ENCODE results near the gene PEF1. TPM values are rescaled to one million over a fixed set of nuclear protein-coding genes. Genes with fewer than 3 reads are reported as not detected.

PEF1 gene
- polyA plus RNA-seq, 3 donors, result 36.6 to 81.7 (median 70.7) TPM

DNA sequence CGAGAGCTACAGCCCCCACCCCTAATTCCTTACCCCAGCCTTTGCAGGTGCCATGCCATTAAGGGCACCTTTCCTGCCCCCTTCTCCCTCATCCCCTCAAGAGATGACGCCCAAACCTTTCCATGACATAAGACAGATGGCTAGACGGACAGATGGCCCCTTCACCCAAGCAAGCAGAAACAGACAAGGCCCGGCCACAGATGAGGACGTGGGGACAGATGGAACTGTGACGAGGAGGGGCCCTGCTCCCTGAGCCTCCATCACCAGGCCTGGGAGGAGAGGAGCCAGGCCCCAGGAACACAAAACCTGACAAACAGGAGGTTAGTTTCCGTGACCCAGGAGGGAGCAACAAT lies 24.7 kb upstream of the PEF1 start:
- Mint-ChIP-seq H3K4me3 (peak overlapping the region; percentile 3 to 79), H3K9me3 (peaks cover 0 to 3% (median 0%) of the 10 kb centered on the region in 7 donors), H3K27ac (peak overlapping the region in 1 of 7 donors; percentile 48), H3K4me1 (peaks cover 13% of the 10 kb centered on the region), H3K36me3 (no peaks in the 10 kb centered on the region), H3K27me3 (ENCODE audit: low read depth in 3 of 3) (peaks cover 18 to 33% (median 21%) of the 10 kb centered on the region in 3 donors)
- Histone ChIP-seq H3K4me2 (replicated peaks; ENCODE audit: extremely low read depth, low read length, poor library complexity, severe bottlenecking) (peak overlapping the region; percentile 48), H3K9me3 (replicated peaks in 1 of 2; ENCODE audit: control insufficient read depth in 1 of 2, insufficient read depth in 1 of 2, low read length in 2 of 2) (no peaks in the 10 kb centered on the region), H3K79me2 (ENCODE audit: insufficient read depth, low read length) (no peaks in the 10 kb centered on the region), H4K20me1 (ENCODE audit: insufficient read depth, low read length) (no peaks in the 10 kb centered on the region), H3K4me1 (ENCODE audit: control insufficient read depth in 1 of 2, insufficient read depth in 2 of 2, low read length in 2 of 2) (peaks cover 9 to 10% of the 10 kb centered on the region in 2 donors), H3K9ac (ENCODE audit: insufficient read depth, low read length, poor library complexity, severe bottlenecking) (no peak overlapping the region), H3K27me3 (ENCODE audit: control insufficient read depth in 2 of 2, insufficient read depth in 2 of 2, low read length in 2 of 2) (peaks cover 0 to 21% of the 10 kb centered on the region in 2 donors), H3K27ac (ENCODE audit: low read depth in 1 of 2, low read length in 2 of 2) (no peak overlapping the region), H3K4me3 (replicated peaks in 1 of 3; ENCODE audit: low read depth in 2 of 3, low read length in 3 of 3) (peak overlapping the region in 1 of 3 experiments; percentile 42), H3K36me3 (replicated peaks in 1 of 2; ENCODE audit: control insufficient read depth in 1 of 2, insufficient read depth in 2 of 2, low read length in 2 of 2) (no peaks in the 10 kb centered on the region), H2AFZ (ENCODE audit: insufficient read depth, low read depth, low read length, poor library complexity, severe bottlenecking) (peak overlapping the region; percentile 76)
- 78% methylated on average over 4 of the region's 7 CpGs for WGBS (ENCODE audit: insufficient coverage)
- intact Hi-C loops (cut with micrococcal nuclease), result loop anchor here in 1 of 2 donors (10.0 kb wide), 1 partner anchor 395 kb away; no protein-coding TSS in a partner anchor
- TF ChIP-seq, protein P1, sequence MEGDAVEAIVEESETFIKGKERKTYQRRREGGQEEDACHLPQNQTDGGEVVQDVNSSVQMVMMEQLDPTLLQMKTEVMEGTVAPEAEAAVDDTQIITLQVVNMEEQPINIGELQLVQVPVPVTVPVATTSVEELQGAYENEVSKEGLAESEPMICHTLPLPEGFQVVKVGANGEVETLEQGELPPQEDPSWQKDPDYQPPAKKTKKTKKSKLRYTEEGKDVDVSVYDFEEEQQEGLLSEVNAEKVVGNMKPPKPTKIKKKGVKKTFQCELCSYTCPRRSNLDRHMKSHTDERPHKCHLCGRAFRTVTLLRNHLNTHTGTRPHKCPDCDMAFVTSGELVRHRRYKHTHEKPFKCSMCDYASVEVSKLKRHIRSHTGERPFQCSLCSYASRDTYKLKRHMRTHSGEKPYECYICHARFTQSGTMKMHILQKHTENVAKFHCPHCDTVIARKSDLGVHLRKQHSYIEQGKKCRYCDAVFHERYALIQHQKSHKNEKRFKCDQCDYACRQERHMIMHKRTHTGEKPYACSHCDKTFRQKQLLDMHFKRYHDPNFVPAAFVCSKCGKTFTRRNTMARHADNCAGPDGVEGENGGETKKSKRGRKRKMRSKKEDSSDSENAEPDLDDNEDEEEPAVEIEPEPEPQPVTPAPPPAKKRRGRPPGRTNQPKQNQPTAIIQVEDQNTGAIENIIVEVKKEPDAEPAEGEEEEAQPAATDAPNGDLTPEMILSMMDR (IDR thresholded peaks at IDR 0.05), result no peak
- DNase-seq, result no peak

DNA sequence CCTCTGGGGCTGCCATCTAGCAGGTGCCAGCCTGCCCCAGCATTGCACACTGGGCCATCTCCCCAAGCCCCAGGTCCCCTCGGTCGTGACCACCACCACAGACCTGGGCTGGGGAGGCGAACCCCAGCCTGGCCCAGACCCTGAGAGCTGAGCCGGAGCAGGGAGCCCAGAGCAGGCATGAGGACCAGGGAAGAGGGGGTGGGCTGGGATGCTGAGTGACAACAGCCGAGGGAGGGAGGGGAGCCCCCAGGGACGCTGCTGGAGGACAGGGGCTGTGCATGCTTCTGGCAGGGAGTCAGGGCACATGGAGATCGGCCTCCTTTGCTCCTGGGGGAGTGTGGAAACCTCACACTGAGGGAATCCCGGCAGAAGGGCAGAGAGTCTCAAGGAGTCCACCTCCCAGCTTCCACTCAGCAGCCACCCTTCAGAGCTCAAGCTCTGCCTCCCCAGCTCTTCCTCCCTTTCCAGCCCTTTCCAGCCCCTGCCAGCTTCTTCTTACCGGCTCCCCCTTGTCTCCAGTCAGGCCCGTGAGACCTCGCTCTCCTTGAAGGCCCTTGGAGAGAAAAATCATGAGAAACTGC lies 23.7 kb upstream of the PEF1 start:
- Histone ChIP-seq H3K36me3 (replicated peaks in 1 of 2; ENCODE audit: control insufficient read depth in 1 of 2, insufficient read depth in 2 of 2, low read length in 2 of 2) (no peaks in the 10 kb centered on the region), H3K4me3 (replicated peaks in 1 of 3; ENCODE audit: low read depth in 2 of 3, low read length in 3 of 3) (no peak overlapping the region), H3K4me2 (replicated peaks; ENCODE audit: extremely low read depth, low read length, poor library complexity, severe bottlenecking) (no peak overlapping the region), H3K79me2 (ENCODE audit: insufficient read depth, low read length) (no peaks in the 10 kb centered on the region), H3K4me1 (ENCODE audit: control insufficient read depth in 1 of 2, insufficient read depth in 2 of 2, low read length in 2 of 2) (peaks cover 9 to 10% of the 10 kb centered on the region in 2 donors), H4K20me1 (ENCODE audit: insufficient read depth, low read length) (no peaks in the 10 kb centered on the region), H3K27me3 (ENCODE audit: control insufficient read depth in 2 of 2, insufficient read depth in 2 of 2, low read length in 2 of 2) (peaks cover 0 to 21% of the 10 kb centered on the region in 2 donors), H3K9me3 (replicated peaks in 1 of 2; ENCODE audit: control insufficient read depth in 1 of 2, insufficient read depth in 1 of 2, low read length in 2 of 2) (no peaks in the 10 kb centered on the region), H3K27ac (ENCODE audit: low read depth in 1 of 2, low read length in 2 of 2) (no peak overlapping the region), H3K9ac (ENCODE audit: insufficient read depth, low read length, poor library complexity, severe bottlenecking) (no peak overlapping the region), H2AFZ (ENCODE audit: insufficient read depth, low read depth, low read length, poor library complexity, severe bottlenecking) (no peak overlapping the region)
- peaks cover 18 to 33% (median 24%) of the 10 kb centered on the region in 3 donors for H3K27me3 Mint-ChIP-seq (ENCODE audit: low read depth in 3 of 3)
- H3K36me3 Mint-ChIP-seq, result no peaks in the 10 kb centered on the region
- intact Hi-C loops (cut with micrococcal nuclease), result loop anchor here in 1 of 2 donors (10.0 kb wide), 1 partner anchor 396 kb away; no protein-coding TSS in a partner anchor
- peak overlapping the region in 1 of 7 donors; percentile 66 for H3K27ac Mint-ChIP-seq
- no peak overlapping the region for H3K4me3 Mint-ChIP-seq
- 95% methylated on average over 4 of the region's 11 CpGs for WGBS (ENCODE audit: insufficient coverage)
- TF ChIP-seq, protein P1 (IDR thresholded peaks at IDR 0.05), result no peak
- peaks cover 0 to 3% (median 0%) of the 10 kb centered on the region in 7 donors for H3K9me3 Mint-ChIP-seq
- no peak for DNase-seq
- H3K4me1 Mint-ChIP-seq, result peaks cover 13% of the 10 kb centered on the region
